Subcutaneous abdominal adipose tissue (tissue), 5 donors: ENCODE results near the gene ABCE1.

Source experiments
- H3K27ac ChIP-seq: one replicate; pipeline ENCODE4 v1.7.0; 2013; ENCODE audit warnings: low read depth, mild to moderate bottlenecking, inconsistent platforms, low read length, moderate library complexity
- H3K27me3 ChIP-seq, 5 donors: one replicate each; pipeline ENCODE4 v1.7.0; 2013; ENCODE audit warnings: low read length in 5 of 5, inconsistent platforms in 1 of 5; ENCODE audit not compliant: control insufficient read depth in 5 of 5, insufficient read depth in 4 of 5
- H3K36me3 ChIP-seq, 5 donors: one replicate each; pipeline ENCODE4 v1.7.0; 2013; ENCODE audit warnings: low read length in 5 of 5; ENCODE audit not compliant: control insufficient read depth in 5 of 5, insufficient read depth in 5 of 5
- H3K4me1 ChIP-seq, 5 donors: one replicate each; pipeline ENCODE4 v1.7.0; 2013; ENCODE audit warnings: low read length in 5 of 5, mild to moderate bottlenecking in 3 of 5, moderate library complexity in 1 of 5; ENCODE audit not compliant: control insufficient read depth in 5 of 5, insufficient read depth in 5 of 5
- H3K4me3 ChIP-seq, 5 donors: one replicate each; pipeline ENCODE4 v1.7.0; 2013; ENCODE audit warnings: low read length in 5 of 5, low read depth in 1 of 5
- H3K9ac ChIP-seq, 5 donors: one replicate each; pipeline ENCODE4 v1.7.0; 2013; ENCODE audit warnings: low read length in 5 of 5, mild to moderate bottlenecking in 4 of 5, moderate library complexity in 3 of 5
- H3K9me3 ChIP-seq, 5 donors: one replicate each; pipeline ENCODE4 v1.7.0; 2013; ENCODE audit warnings: low read length in 5 of 5; ENCODE audit not compliant: control insufficient read depth in 5 of 5
- donor health status: healthy.
- donor health status: healthy.
- donor health status: healthy.
- donor health status: healthy.
- donor health status: healthy.

The ABCE1 gene

GRCh38 chr4:145101091-145101490 is 3.0 kb downstream of the ABCE1 start:
- no peak overlapping the region for H3K4me3 ChIP-seq
- H3K9me3 ChIP-seq = no peaks in the 10 kb centered on the region
- peaks cover 0 to 12% (median 8%) of the 10 kb centered on the region in 5 donors for H3K36me3 ChIP-seq
- peaks cover 3 to 44% (median 36%) of the 10 kb centered on the region in 5 donors for H3K4me1 ChIP-seq
- no peak overlapping the region for H3K9ac ChIP-seq
- H3K27me3 ChIP-seq = no peaks in the 10 kb centered on the region
- H3K27ac ChIP-seq = no peak overlapping the region

GRCh38 chr4:145102619-145103018 is 4.5 kb downstream of the ABCE1 start:
- Histone ChIP-seq H3K9ac (no peak overlapping the region), H3K9me3 (no peaks in the 10 kb centered on the region), H3K27me3 (no peaks in the 10 kb centered on the region), H3K4me3 (no peak overlapping the region), H3K4me1 (peaks cover 0 to 33% (median 28%) of the 10 kb centered on the region in 5 donors), H3K36me3 (peaks cover 0 to 21% (median 19%) of the 10 kb centered on the region in 5 donors), H3K27ac (no peak overlapping the region)

GRCh38 chr4:145103496-145103895 is 5.4 kb downstream of the ABCE1 start:
- Histone ChIP-seq H3K9me3 (no peaks in the 10 kb centered on the region), H3K36me3 (peaks cover 6 to 28% (median 27%) of the 10 kb centered on the region in 5 donors), H3K9ac (peak overlapping the region in 1 of 5 donors; percentile 11), H3K4me3 (no peak overlapping the region), H3K27ac (no peak overlapping the region), H3K4me1 (peaks cover 0 to 32% (median 26%) of the 10 kb centered on the region in 5 donors), H3K27me3 (no peaks in the 10 kb centered on the region)

GRCh38 chr4:145107126-145107525 is 9.0 kb downstream of the ABCE1 start:
- Histone ChIP-seq H3K27me3 (no peaks in the 10 kb centered on the region), H3K9me3 (no peaks in the 10 kb centered on the region), H3K9ac (no peak overlapping the region), H3K4me1 (peaks cover 0 to 7% (median under 1%) of the 10 kb centered on the region in 5 donors), H3K27ac (no peak overlapping the region), H3K36me3 (peaks cover 30 to 61% (median 54%) of the 10 kb centered on the region in 5 donors), H3K4me3 (no peak overlapping the region)

GRCh38 chr4:145108128-145108527 is 10.0 kb downstream of the ABCE1 start:
- Histone ChIP-seq H3K4me1 (peaks cover 0 to 7% (median 0%) of the 10 kb centered on the region in 5 donors), H3K27me3 (no peaks in the 10 kb centered on the region), H3K9ac (no peak overlapping the region), H3K4me3 (no peak overlapping the region), H3K27ac (no peak overlapping the region), H3K36me3 (peaks cover 37 to 71% (median 64%) of the 10 kb centered on the region in 5 donors), H3K9me3 (no peaks in the 10 kb centered on the region)

- no peak overlapping the region for H3K4me3 ChIP-seq
- no peak overlapping the region for H3K9ac ChIP-seq
- no peaks in the 10 kb centered on the region for H3K27me3 ChIP-seq
- peaks cover 53 to 73% (median 59%) of the 10 kb centered on the region in 5 donors for H3K36me3 ChIP-seq
- H3K4me1 ChIP-seq = no peaks in the 10 kb centered on the region
- no peak overlapping the region for H3K27ac ChIP-seq
- no peaks in the 10 kb centered on the region for H3K9me3 ChIP-seq
Observed at GRCh38 chr4:145125396-145125795, 27.3 kb downstream of the ABCE1 start.

- H3K36me3 ChIP-seq = peaks cover 26 to 40% (median 29%) of the 10 kb centered on the region in 5 donors
- H3K9me3 ChIP-seq = no peaks in the 10 kb centered on the region
- no peaks in the 10 kb centered on the region for H3K27me3 ChIP-seq
- H3K4me1 ChIP-seq = peaks cover 0 to 5% (median 4%) of the 10 kb centered on the region in 5 donors
- H3K9ac ChIP-seq = no peak overlapping the region
- no peak overlapping the region for H3K4me3 ChIP-seq
- H3K27ac ChIP-seq = no peak overlapping the region
Observed at GRCh38 chr4:145130130-145130529, 32.0 kb downstream of the ABCE1 start.

GRCh38 chr4:145130788-145131399 is 32.8 kb downstream of the ABCE1 start:
- no peak overlapping the region for H3K27ac ChIP-seq
- no peaks in the 10 kb centered on the region for H3K27me3 ChIP-seq

GRCh38 chr4:145131848-145132247 is 33.7 kb downstream of the ABCE1 start:
- H3K27ac ChIP-seq = no peak overlapping the region
- peaks cover 0 to 5% (median 4%) of the 10 kb centered on the region in 5 donors for H3K4me1 ChIP-seq
- H3K36me3 ChIP-seq = peaks cover 9 to 23% (median 14%) of the 10 kb centered on the region in 5 donors
- H3K4me3 ChIP-seq = no peak overlapping the region
- H3K9ac ChIP-seq = no peak overlapping the region
- no peaks in the 10 kb centered on the region for H3K9me3 ChIP-seq
- no peaks in the 10 kb centered on the region for H3K27me3 ChIP-seq

More at GRCh38 chr4:145130788-145131399, 32.8 kb downstream of the ABCE1 start:
- Histone ChIP-seq H3K36me3 (peaks cover 18 to 32% (median 23%) of the 10 kb centered on the region in 5 donors), H3K4me3 (no peak overlapping the region), H3K9me3 (no peaks in the 10 kb centered on the region), H3K4me1 (peaks cover 0 to 5% (median 4%) of the 10 kb centered on the region in 5 donors), H3K9ac (no peak overlapping the region)

- H3K9ac ChIP-seq = no peak overlapping the region
- peaks cover 0 to 5% (median 4%) of the 10 kb centered on the region in 5 donors for H3K4me1 ChIP-seq
- H3K4me3 ChIP-seq = no peak overlapping the region
- H3K27me3 ChIP-seq = no peaks in the 10 kb centered on the region
- H3K36me3 ChIP-seq = peaks cover 8 to 20% (median 14%) of the 10 kb centered on the region in 5 donors
- no peak overlapping the region for H3K27ac ChIP-seq
- H3K9me3 ChIP-seq = no peaks in the 10 kb centered on the region
Observed at GRCh38 chr4:145132511-145133098, 34.5 kb downstream of the ABCE1 start.
